K562 (cell line): ENCODE measurements around the gene APC2. TPM values are rescaled to one million over a fixed set of nuclear protein-coding genes. Genes with fewer than 3 reads are reported as not detected.
A peak's percentile ranks its signal among the peaks of the same experiment; 100 is the strongest.

Experiments
- ARHGAP35 ChIP-seq: fragments of 450-650 bp; IDR thresholded peaks from 2 replicates; pipeline ENCODE4 v1.6.1; 2018; ENCODE audit not compliant: partially characterized antibody
- ATF6 ChIP-seq: sonication (generic); formaldehyde crosslinking; IDR thresholded peaks from 2 replicates; pipeline ENCODE4 v1.4.0; 2020; ENCODE audit warnings: mild to moderate bottlenecking, missing genetic modification reagents
- CCNT2 ChIP-seq: IDR thresholded peaks from 2 replicates; pipeline ENCODE4 v1.6.1; 2011; ENCODE audit warnings: borderline replicate concordance, low read depth, mild to moderate bottlenecking, moderate library complexity, mixed read lengths, low read length; ENCODE audit not compliant: insufficient read length; ENCODE audit errors: extremely low read depth
- GTF2B ChIP-seq: IDR thresholded peaks from 2 replicates; pipeline ENCODE4 v1.6.1; 2011; ENCODE audit not compliant: insufficient read length; ENCODE audit errors: extremely low read depth
- KAT7 ChIP-seq: sonication (generic); formaldehyde crosslinking; IDR thresholded peaks from 2 replicates; pipeline ENCODE4 v1.8.0; 2022; ENCODE audit warnings: missing genetic modification reagents, mild to moderate bottlenecking, borderline replicate concordance
- KLF1 ChIP-seq: fragments of 450-650 bp; IDR thresholded peaks from 2 replicates; pipeline ENCODE4 v1.6.1; 2016; ENCODE audit warnings: missing genetic modification characterization, missing compliant biosample characterization
- MTF1 ChIP-seq: fragments of 250-450 bp; sonication (Bioruptor Pico); IDR thresholded peaks from 2 replicates; pipeline ENCODE4 v1.9.0; 2021; ENCODE audit warnings: moderate library complexity, mild to moderate bottlenecking, inconsistent platforms, borderline replicate concordance
- PHF8 ChIP-seq: fragments of 200-600 bp; sonication (generic); IDR thresholded peaks from 2 replicates; pipeline ENCODE4 v1.6.1; 2012; ENCODE audit warnings: mixed run types, mild to moderate bottlenecking, inconsistent platforms, low read length, moderate library complexity, borderline replicate concordance
- PTRF ChIP-seq: fragments of 450-650 bp; IDR thresholded peaks from 2 replicates; pipeline ENCODE4 v1.6.1; 2016; ENCODE audit warnings: mild to moderate bottlenecking, missing genetic modification characterization, missing compliant biosample characterization
- RBFOX2 ChIP-seq: fragments of 200-400 bp; formaldehyde crosslinking; IDR thresholded peaks from 2 replicates; pipeline ENCODE4 v1.6.1; 2017; ENCODE audit warnings: low read depth, mild to moderate bottlenecking, low read length, moderate library complexity
- TFAP4 ChIP-seq: sonication (generic); formaldehyde crosslinking; IDR thresholded peaks from 2 replicates; pipeline ENCODE4 v1.8.0; 2022; ENCODE audit warnings: missing genetic modification reagents, mild to moderate bottlenecking, moderate library complexity, borderline replicate concordance
- TFE3 ChIP-seq: fragments of 450-650 bp; formaldehyde crosslinking; IDR thresholded peaks from 2 replicates; pipeline ENCODE4 v1.4.0; 2020; ENCODE audit warnings: mild to moderate bottlenecking, mixed read lengths
- TRIM25 ChIP-seq: fragments of 450-650 bp; IDR thresholded peaks from 2 replicates; pipeline ENCODE4 v1.7.0; 2016; ENCODE audit warnings: borderline replicate concordance
- ZBTB9 ChIP-seq: fragments of 450-650 bp; formaldehyde crosslinking; IDR thresholded peaks from 2 replicates; pipeline ENCODE4 v1.4.0; 2020; ENCODE audit warnings: mild to moderate bottlenecking, moderate library complexity
- ZNF165 ChIP-seq: fragments of 250-450 bp; sonication (Bioruptor Pico); IDR thresholded peaks from 2 replicates; pipeline ENCODE4 v1.4.0; 2020; ENCODE audit warnings: borderline replicate concordance
- ZNF282 ChIP-seq: sonication (generic); formaldehyde crosslinking; IDR thresholded peaks from 2 replicates; pipeline ENCODE4 v1.8.1; 2023; ENCODE audit warnings: missing genetic modification reagents
- ZNF589 ChIP-seq: fragments of 200-800 bp; sonication (Bioruptor generic); IDR thresholded peaks from 2 replicates; pipeline ENCODE4 v1.6.1; 2016; ENCODE audit warnings: low read depth, missing genetic modification characterization, missing compliant biosample characterization
- ZNF707 ChIP-seq: fragments of 250-450 bp; sonication (Bioruptor Pico); conservative IDR thresholded peaks from 2 replicates; pipeline ENCODE4 v1.8.0; 2022; ENCODE audit warnings: inconsistent platforms, mild to moderate bottlenecking, moderate library complexity
- polyA plus RNA-seq, 8 experiments: library from polyadenylated mRNA; depleted of rRNA in 4 of 8; stranded (reverse) in 5 of 8; unstranded in 3 of 8; fragments of >200 nt; fragmentation: Nextera tagmentation in 2 of 8; fragmentation: Illumina TruSeq in 1 of 8; extraction: Ambion mirVana in 2 of 8; extraction: Trizol in 1 of 8; gene quantifications; 2 replicates each; pipeline versions ENCODE4 v1.2.1 to v1.2.3, GENCODE V29; 2011 to 2014; ENCODE audit warnings: inconsistent platforms in 1 of 8, missing spikeins in 1 of 8
- total RNA-seq, 7 experiments: library from RNA; depleted of rRNA in 6 of 7; stranded (reverse); fragments of >200 nt in 6 of 7; fragmentation: Illumina TruSeq in 2 of 7; extraction: Trizol in 2 of 7; gene quantifications; 2 replicates each; pipeline versions ENCODE4 v1.2.1 to v1.2.3, GENCODE V29; 2011 to 2021; ENCODE audit warnings: low replicate concordance in 1 of 7

Gene APC2
- total and polyA plus RNA-seq, 9 of the 15 experiments (the other 6 are each of a cell fraction or from before 2014, with no cell fraction given), result 0.01 to 0.40 (median 0.05) TPM; not detected in 3

GRCh38 chr19:1478934-1479707 is 29.2 kb downstream of the APC2 start, which contains the start of gene C19orf25 (continued):
- TF ChIP-seq TFE3 (CRISPR knock-in tag), result peak; percentile 98
- TF ChIP-seq MTF1, result no peak
- TF ChIP-seq PHF8, result peak; percentile 81; the same call in 1 of the 2 replicates
- peak; percentile 79; the same call in 1 of the 2 replicates for TF ChIP-seq TFAP4
- TF ChIP-seq ATF6 (CRISPR knock-in tag), result peak; percentile 29; the same call in 1 of the 2 replicates
- no peak; the same call in 1 of the 2 replicates for TF ChIP-seq KLF1
- no peak for TF ChIP-seq ZNF589
- TF ChIP-seq ZNF165 (CRISPR knock-in tag), result no peak
- peak; percentile 89 for TF ChIP-seq RBFOX2
- TF ChIP-seq ARHGAP35, result no peak
- TF ChIP-seq TRIM25, result no peak
- TF ChIP-seq CCNT2, result peak; percentile 66
- TF ChIP-seq GTF2B, result no peak
- no peak for TF ChIP-seq ZNF707 (CRISPR knock-in tag)
- TF ChIP-seq KAT7 (CRISPR knock-in tag), result peak; percentile 50; the same call in 1 of the 2 replicates
- no peak for TF ChIP-seq ZBTB9 (CRISPR knock-in tag)
- no peak for TF ChIP-seq PTRF (tag)
- TF ChIP-seq ZNF282 (CRISPR knock-in tag), result no peak
